Cardiac septum (tissue), 1 donor: ENCODE measurements around the gene VEGFB. TPM values are rescaled to one million over a fixed set of nuclear protein-coding genes. Genes with fewer than 3 reads are reported as not detected.
"Not testable (repeated sequence)": the region's sequence is repeated elsewhere in the genome, so short reads cannot be mapped to it uniquely, and the experiment has no call there.

Source experiments
- DNase-seq: peaks from one replicate; pipeline ENCODE4 v3.0.0-alpha.2; 2020; ENCODE audit warnings: low spot score
- intact Hi-C: fragments of 100-400 bp; cut with DNase I; formaldehyde crosslinking; loops from one replicate; pipeline ENCODE4 v1.14.0; 2022
- total RNA-seq: library from RNA; stranded (reverse); fragmentation: NEBNext Ultra II Directional; extraction: Animal tissue kit (Norgen Biotek cat#: 25700); gene quantifications from one replicate; pipeline ENCODE4 v1.2.1, GENCODE V29; 2021
- donor health status: DM: no; HTN: no; CAD: no.

Gene VEGFB
- total RNA-seq, 1 donor from 2014 or later, result 261 TPM

DNA sequence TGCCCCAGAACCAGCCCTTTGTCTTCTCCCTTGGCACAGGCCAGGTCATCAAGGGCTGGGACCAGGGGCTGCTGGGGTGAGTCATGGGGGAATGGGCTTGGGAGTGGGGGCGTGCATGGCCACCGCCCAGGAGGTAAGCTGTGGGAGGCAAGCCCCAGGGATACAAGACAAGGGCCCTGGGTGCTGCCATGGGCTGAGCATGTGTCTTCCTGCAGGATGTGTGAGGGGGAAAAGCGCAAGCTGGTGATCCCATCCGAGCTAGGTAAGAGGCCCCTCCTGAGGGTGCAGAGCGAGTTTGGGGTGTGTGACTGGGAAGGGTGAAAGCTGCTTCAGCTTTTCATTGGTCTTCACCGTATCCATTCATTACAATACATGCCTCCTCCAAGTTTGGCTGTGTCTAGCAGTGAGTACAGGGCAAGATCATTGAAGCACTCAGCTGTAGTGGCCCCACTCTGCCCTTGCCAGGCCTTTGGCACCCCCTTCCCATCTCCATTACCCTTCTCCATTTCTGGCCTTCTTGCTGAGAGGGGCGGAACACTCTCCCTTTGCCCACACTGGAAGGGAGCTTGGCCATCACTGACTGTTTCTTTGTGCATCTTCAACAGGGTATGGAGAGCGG lies 9.0 kb downstream of the VEGFB start:
- intact Hi-C loops, result no loop called here
- no peak for DNase-seq

DNA sequence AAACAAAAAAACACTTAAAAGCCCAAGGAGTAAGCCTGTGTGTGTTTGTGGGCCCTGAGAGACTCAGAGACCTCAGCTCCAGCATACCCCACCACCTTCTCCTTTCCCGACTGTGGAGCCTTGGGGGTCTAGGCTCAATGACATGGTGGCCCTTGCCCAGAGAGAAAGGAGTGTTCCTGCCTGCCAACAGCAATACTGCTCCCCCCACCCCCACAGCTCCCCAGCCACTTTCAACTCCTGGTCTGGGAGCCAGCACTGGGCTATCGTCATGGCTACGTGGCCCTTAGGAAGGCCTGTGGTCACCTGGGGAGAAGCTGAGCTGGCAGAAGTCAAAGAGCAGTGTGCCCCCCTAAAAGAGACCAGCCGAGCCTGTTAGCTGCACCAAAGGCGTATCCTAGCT lies 9.7 kb downstream of the VEGFB start:
- DNase-seq, result no peak
- intact Hi-C loops, result no loop called here

DNA sequence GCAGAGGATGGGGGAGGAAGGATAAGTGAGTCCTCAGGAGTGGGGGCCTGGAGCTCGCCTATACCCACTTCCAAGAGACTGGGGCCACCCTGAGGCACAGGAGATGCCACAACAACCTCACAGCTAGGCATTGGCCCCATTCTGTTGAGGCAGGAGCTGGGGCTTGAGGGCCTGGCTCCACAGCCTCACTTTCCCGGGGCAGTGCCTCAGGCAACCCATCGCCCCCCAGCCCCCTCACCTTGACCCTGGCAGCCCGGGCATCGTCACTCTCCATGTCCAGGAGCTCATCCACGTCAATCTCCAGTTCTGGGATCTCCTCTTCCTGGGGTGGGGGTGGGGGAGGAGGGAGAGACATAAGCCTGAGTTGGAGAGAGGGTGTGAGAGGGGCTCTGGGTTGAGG lies 10.6 kb downstream of the VEGFB start:
- intact Hi-C loops, result no loop called here
- DNase-seq, result no peak

DNA sequence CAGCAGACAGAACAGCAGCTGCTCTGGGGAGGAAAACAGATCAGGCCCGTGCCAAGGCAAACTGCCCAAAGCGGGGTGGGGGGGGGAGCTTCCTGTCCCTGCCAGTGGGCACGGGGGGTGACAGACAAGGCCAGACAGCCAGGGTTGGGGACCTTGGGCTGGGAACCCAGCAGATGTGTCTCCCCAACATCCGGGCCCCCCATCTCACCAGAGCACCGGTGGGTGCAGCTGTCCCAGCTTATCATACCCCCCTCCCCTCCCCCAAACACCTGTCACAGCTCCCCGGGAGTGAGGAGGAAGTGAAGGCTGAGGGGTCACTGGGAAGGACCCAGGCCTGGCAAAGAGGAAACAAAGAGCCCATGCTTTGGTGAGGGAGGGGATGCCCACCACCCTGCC lies 11.0 kb downstream of the VEGFB start:
- DNase-seq, result no peak

DNA sequence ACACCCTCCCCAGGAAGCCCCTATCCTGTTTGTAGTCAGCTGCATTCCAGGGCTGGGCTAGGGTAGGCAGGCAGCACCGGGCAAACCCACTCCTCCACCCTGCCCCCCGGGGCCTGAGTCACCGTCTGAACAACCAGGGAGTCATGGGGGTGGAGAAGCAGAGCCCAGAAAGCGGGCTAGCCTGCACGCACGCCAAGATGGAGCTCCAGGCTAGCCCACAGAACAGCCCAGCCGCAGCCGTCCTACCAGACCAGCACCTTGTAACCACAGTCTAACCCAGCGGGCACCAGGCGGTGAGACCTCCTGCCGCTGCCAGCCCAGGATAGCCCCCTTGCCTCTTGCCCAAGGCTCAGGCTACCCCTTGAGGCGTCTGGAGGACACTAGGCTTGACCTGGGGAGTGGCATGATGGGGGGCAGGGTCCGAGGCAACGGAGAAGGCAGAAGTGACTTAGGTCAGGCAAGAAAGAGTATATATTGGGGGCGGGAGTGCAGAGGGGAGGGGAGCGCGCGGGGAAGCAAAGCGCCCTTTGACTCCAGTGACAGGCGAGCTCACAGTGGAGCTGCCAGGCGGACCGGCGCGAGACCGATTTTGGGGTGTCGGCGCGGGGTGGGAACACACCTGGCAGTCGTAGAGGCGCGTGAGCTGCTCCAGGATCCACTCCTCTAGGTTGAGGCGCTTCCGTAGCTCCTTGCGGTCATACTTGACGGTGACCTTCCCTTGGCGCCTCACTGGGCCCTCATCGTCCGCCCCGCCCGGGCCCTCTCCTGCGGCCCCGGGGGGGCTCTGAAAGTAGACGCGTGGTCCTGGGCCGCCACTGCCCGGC lies 11.6 kb downstream of the VEGFB start:
- DNase-seq, result no peak
- intact Hi-C loops, result no loop called here

More for the DNA sequence above, 11.0 kb downstream of the VEGFB start:
- intact Hi-C loops, result no loop called here

DNA sequence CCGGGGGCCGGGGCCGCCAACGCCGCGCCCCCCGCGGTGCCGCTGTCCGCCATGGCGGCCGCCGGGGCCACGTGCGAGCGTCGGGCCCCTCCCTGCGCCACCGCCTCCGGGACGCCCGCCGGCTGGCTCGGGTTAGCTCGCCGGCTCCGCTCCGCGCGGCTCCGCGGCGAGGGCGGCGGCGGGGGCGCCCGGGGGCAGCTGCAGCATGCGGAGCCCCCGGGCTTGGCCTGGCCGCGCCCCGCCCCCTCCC lies 12.2 kb downstream of the VEGFB start:
- intact Hi-C loops, DNase-seq: not testable (repeated sequence)

DNA sequence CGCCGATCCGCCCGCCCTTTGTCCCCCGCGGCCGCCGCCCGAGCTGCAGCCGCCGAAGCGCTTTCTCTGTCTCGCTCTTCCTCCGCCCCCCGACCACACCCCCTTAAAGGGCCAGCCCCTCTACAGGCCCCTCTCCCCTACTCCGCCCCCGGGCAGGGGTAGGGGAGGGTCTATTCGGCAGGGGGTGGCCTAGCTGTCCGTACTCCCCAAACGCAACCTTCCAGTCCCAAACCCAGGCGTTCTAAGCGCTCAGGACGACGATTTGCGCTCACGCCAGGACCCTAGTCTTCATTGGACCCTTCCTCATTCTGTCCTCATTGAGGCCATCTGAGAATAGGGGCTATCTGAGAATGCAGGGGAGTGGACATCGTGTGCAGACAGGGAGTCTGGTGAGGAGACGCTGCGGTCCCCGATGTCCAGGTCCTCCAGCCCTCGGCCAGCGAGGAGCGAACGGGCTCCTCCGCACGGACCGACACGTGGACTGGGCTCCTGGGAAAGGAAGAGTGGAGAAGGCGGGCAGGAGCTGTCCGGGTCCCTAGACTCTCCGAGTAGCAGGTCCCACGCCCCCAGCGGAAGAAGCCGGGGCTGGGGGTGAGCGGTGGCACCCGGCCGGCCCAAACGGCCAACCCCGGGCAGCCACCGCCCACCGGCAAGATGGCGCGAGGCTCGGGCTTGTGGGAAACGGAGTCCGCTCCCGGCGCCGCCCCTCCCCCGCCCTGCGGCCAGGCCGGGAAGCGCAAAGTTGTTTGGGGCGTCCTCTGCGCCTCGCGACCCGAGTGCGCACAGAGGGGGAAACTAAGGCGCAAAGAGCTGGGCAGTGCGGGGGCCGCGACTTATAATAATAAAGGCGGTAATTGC lies 12.7 kb downstream of the VEGFB start, which contains the start of gene PPP1R14B:
PPP1R14B (minus strand) TSS at position 73 of the 858 bp plus-strand sequence. CDS start 270 bp downstream, outside the sequence.
- intact Hi-C loops, result loop anchor here (1.0 kb wide), 1 partner anchor 22 kb away; no protein-coding TSS in a partner anchor
- peak; percentile 92 for DNase-seq

DNA sequence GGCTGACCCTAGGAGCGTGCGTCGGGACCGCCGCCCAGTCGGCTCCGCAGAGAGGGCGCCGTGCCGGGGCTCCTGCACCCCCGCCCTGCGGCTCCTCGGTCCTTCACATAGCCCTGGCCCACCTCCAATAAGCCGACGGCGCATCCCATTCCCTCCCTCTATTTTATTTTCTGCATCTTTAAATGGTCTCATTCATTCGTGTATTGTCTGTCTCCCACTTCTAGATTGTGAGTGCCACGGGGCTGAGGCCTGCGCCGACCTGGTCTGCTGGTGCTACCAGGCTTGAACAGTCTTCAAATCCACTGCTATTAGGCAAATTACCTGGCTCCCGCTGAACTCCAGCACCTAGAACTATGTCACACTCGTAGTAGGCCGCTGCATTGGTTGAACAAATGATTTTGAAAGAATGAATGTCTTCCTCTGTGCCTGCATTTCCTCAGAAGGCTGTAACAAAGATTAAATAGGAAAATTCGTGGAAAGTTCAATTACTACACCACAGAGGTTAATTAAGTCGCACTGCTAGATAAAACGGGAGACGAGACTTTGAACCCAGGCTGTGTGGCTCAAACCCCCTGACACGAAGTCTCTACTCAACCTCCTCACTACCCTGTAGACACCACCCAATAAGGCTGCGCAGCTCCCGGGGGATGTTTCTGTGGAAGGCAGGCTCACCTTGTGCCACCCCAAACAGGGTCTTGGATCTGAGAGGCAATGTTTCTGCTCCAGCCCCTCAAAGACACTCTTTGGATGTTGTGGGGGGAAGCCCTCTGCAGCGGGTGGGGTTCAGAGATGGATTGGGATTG lies 13.5 kb downstream of the VEGFB start:
- intact Hi-C loops, result loop anchor here (1.0 kb wide), 1 partner anchor 21 kb away; no protein-coding TSS in a partner anchor
- DNase-seq, result no peak

DNA sequence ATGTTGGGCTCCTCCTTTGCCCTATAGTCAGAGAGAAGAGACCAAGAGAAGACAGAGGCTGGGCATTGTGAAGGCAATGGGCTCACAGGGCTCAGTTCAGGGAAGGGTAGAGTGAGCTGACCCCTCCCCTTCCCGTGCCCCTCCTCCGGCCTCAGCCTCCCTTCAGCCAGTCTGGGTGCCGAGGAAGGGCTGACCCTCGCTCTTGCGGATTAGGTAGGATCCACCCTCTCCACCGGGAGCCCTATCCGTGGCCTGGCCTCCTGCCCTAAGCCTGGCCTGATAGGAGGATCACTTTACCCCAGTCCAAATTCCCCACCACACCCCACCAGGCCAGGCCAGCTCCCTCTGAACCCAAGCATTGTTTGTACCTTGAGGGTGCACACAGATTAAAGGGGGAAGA lies 14.2 kb downstream of the VEGFB start:
- DNase-seq, result no peak
- intact Hi-C loops, result no loop called here

DNA sequence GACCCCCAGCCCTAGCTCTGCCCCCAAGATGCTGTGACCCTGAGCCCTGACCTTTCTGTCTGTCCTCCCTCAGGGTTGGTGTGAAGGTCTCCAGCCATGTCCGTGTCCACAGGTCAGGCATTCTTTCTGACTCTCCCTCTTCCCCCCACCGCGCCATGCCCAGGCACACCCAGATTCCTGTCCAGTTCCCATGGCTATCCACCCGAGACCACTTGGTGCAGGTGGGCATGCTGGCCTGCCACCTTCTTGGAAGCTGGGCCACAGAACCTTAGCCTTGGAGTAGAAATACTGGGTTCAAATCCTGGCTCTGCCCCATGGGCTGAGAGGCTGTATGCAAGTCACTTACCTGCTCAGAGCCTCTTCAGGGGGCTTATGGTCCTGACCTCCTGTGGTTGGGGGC lies 14.7 kb downstream of the VEGFB start:
- intact Hi-C loops, result no loop called here
- DNase-seq, result no peak

DNA sequence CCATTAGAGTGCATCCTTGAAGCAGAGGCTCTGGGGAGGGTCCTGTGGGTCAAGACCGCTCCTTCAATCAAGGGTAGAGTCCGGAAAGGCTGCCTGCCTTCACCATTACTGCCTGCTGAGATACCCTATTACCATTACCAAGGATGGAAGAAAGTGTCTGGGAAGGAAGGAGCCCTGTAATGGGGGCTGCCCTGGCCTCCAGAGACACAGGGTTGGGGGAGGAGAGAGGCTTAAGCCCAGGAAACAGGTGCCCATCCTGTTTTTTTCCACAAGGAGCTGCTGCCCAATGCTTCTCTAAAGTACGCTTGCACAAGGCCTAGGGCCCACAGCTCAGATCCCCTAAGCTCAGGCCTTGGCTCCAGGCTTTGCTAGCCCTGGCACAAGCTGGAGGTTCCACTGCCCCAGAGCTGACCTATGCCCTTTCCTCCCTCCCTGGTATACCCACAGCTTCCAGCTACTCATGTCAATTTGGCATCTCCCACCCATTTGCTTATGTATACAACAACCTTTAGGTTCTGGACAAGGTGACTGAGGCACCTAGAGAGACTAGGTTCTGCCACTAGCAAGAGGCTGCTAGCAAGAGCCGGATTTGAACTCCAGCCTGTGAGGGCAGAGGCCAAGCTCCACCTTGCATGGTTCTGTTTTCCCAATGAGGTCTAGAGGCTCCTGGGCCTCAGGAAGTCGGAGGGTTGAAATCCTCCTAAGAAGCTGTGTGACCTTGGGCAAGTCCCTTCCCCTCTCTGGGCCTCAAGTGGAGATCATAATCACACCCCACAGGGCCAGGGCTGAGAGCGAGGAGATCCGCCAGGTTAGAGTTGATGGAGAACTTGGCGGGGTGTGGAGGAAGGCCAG lies 15.4 kb downstream of the VEGFB start:
- intact Hi-C loops, result loop anchor here (5.0 kb wide), 1 partner anchor 53 kb away; the partner anchor contains the start of gene CATSPERZ

DNA sequence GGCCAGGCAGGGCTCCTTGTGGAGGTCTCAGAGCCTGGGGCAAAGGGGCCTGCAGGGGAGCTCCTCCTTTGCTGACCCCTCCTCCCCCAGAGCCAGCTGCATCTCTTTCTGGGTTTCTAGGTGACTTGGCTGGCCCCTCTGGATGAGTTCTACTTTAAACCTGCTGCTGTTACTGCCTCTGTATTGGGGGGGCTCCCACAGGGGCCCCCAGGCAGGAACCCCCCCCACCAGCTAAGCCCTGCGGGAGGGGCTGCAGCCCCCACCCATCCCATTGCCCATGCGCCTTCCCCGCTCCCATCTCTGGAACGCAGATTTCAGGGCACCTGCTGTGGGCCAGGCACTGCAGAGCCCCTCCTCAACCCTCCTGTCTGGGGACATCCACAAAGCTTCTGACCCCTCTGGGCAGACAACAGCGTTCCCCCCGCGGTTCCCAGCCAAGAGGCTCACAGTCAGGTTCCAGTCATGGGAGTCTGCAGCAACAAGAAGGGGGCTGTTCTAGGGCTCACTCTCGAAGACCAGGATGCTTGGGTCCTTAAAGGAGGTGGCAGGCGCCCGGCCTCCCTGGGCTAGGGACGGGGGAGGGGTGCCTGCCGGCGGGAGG lies 16.1 kb downstream of the VEGFB start:
- intact Hi-C loops, result loop anchor here (5.0 kb wide), 1 partner anchor 52 kb away; the partner anchor contains the start of gene CATSPERZ
- DNase-seq, result no peak

More for the DNA sequence above, 15.4 kb downstream of the VEGFB start:
- no peak for DNase-seq

DNA sequence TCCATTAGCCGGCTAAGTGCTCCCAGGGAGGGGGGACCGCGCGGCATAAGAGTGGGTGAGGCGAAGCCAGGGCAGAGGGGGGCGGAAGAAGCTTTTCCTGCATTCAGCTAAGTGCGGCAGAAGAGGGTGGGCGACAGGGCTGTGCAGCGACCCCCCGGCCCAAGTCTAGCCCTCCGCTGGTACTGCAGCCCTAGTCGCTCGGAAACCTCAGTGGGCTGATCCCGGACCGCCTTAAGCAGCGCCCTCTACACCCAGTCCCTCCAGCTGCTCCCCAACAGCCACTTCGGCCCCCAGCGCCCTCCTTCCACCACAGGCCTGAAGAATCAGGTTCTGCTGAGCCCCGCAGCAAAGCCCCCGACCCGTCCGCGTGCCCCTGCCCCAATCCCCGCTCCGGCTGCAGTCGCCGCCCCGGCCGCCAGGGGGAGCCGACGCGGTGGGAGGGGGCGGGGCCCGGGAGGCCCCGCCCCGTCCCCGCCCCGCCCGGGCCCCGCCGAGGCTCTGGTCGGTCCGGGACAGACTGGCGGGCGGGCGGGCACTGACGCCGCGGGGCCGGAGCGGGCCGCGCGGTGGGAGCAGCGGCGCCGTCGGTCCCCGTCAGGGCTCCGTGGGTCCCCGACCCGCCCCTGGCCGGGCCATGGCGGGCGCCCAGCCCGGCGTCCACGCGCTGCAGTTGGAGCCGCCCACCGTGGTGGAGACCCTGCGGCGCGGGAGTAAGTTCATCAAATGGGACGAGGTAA lies 16.8 kb downstream of the VEGFB start, which contains the start of gene PLCB3:
PLCB3 (plus strand) TSS at position 515 of the 737 bp plus-strand sequence; CDS start at position 635, 120 bp downstream.
- intact Hi-C loops, result loop anchor here (5.0 kb wide), 1 partner anchor 51 kb away; the partner anchor contains the start of gene CATSPERZ
- DNase-seq, result no peak

DNA sequence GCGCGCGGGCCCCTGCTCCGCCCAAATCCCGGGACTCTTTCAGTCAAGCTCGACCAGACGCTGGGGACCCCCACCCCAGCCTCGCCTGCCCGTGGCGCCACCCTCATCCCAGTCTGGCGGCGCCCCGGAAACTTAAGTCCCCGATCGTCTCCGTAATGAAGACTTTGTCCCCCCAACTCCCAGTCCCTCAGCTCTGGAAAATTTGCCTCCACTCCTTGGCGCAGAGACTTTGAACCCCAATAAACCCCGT lies 17.3 kb downstream of the VEGFB start:
- no peak for DNase-seq
- intact Hi-C loops, result loop anchor here (5.0 kb wide), 1 partner anchor 51 kb away; the partner anchor contains the start of gene CATSPERZ

DNA sequence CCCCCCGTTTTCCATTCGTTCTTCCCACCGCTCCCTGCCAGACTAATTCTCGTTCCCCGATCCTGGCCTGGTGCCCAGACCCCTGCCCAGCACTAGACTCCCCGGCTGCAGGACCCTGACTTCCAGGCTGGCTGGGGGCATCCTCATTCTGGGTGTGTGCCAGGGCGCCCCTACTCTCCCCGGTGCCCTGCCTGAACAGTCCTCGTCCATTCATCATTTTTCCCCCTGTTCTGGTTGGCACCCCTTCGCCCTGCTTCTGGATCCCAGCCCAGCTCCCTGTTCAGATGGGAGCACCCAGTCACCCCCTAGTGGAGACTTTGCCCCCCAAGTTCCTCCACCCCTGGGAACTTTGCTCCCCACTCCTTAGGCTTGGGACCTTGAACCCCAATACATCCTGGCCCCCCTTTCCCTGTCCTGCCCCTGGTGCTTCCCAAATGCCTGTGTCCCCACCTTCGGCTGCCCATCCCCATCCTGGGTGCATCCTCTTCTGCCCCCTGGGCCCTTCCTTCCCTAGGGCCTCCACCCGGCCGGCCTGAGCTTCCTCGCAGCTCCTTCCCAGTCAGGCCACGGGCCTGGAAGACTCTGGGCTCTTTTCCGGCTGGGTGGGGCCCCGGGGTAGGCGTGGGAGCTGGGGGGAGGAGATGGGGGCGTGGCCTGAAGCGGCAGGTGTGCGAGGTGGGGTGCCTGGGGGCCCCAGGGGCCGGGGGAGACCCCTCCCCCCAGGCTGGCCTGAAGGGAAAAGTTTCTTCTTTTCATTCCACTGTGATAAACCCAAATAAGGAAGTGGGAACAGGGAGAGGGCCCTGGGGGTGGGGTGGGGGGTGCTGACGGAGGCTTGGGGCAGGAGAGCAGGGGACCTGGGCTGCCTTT lies 17.9 kb downstream of the VEGFB start:
- DNase-seq, result no peak
- intact Hi-C loops, result loop anchor here (5.0 kb wide), 1 partner anchor 50 kb away; the partner anchor contains the start of gene CATSPERZ

DNA sequence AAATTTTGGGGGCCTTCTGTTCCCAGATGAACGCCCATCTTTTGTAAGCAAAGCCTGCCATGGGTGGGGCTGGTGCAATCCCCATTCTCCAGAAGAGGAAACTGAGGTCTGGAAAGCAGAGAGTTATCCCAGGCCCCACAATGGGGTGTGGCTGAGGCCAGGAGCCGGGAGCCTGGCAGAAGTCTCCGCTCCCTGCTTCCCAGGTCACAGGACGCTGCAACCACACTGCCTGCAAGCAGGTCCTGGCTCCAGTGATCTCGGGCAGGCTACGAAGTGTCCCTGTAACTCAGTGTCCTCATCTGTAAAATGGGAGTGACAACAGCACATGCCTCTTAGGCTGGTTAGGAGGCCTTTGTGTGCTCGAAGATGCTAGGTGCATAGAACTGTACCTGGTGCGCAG lies 18.7 kb downstream of the VEGFB start:
- intact Hi-C loops, result loop anchor here (5.0 kb wide), 1 partner anchor 49 kb away; the partner anchor contains the start of gene CATSPERZ
- no peak for DNase-seq
